Measurements from ENCODE around the gene LHFPL2.

The LHFPL2 gene

GRCh38 chr5:78594021-78594420 lies 54.6 kb downstream of the LHFPL2 start:
- no peak for DNase-seq

- no peak for DNase-seq
These were observed 55.1 kb downstream of the LHFPL2 start for GRCh38 chr5:78593465-78593864.

GRCh38 chr5:78592735-78593386 lies 55.7 kb downstream of the LHFPL2 start:
- no peak for DNase-seq

- DNase-seq = no peak
These were observed 56.4 kb downstream of the LHFPL2 start for GRCh38 chr5:78591972-78592700.

- no peak for DNase-seq
These were observed 57.4 kb downstream of the LHFPL2 start for GRCh38 chr5:78591138-78591612.

- no peak for DNase-seq
These were observed 58.6 kb downstream of the LHFPL2 start for GRCh38 chr5:78589923-78590322.

- DNase-seq = no peak
These were observed 60.1 kb downstream of the LHFPL2 start for GRCh38 chr5:78588507-78588906.

GRCh38 chr5:78587775-78588291 lies 60.7 kb downstream of the LHFPL2 start:
- DNase-seq = no peak

GRCh38 chr5:78587081-78587774 lies 61.3 kb downstream of the LHFPL2 start:
- no peak for DNase-seq

- DNase-seq = no peak
These were observed 62.3 kb downstream of the LHFPL2 start for GRCh38 chr5:78586251-78586650.

- DNase-seq = no peak
These were observed 70.6 kb downstream of the LHFPL2 start for GRCh38 chr5:78578015-78578414.

- DNase-seq = no peak
These were observed 71.3 kb downstream of the LHFPL2 start for GRCh38 chr5:78577071-78577807.

GRCh38 chr5:78576376-78576775 lies 72.2 kb downstream of the LHFPL2 start:
- no peak for DNase-seq

GRCh38 chr5:78574731-78575161 lies 73.8 kb downstream of the LHFPL2 start:
- DNase-seq = no peak

GRCh38 chr5:78574131-78574673 lies 74.4 kb downstream of the LHFPL2 start:
- no peak for DNase-seq

- DNase-seq = no peak
These were observed 75.3 kb downstream of the LHFPL2 start for GRCh38 chr5:78573318-78573717.

- DNase-seq = no peak
These were observed 77.9 kb downstream of the LHFPL2 start for GRCh38 chr5:78570646-78571045.

GRCh38 chr5:78569441-78569840 lies 79.1 kb downstream of the LHFPL2 start:
- DNase-seq = peak in 1 of 2 experiments; percentile 26

GRCh38 chr5:78568676-78569075 lies 79.9 kb downstream of the LHFPL2 start:
- no peak for DNase-seq

- no peak for DNase-seq
These were observed 80.4 kb downstream of the LHFPL2 start for GRCh38 chr5:78568212-78568611.

- DNase-seq = no peak
These were observed 81.0 kb downstream of the LHFPL2 start for GRCh38 chr5:78567617-78568016.

- DNase-seq = no peak
These were observed 81.7 kb downstream of the LHFPL2 start for GRCh38 chr5:78566747-78567425.

Measured in NCI-H446 (cell line).